Uterus (tissue), 2 donors: Measurements from ENCODE around the gene CLUH.

Source experiments
- POLR2A ChIP-seq, 2 donors: fragments of 450-650 bp; IDR thresholded peaks; one replicate each; pipeline ENCODE4 v1.6.1; 2016; ENCODE audit warnings: antibody characterized with exemption in 2 of 2, mild to moderate bottlenecking in 1 of 2, moderate library complexity in 1 of 2
- TF ChIP-seq, protein P1 (sequence below), 4 experiments: fragments of 200-600 bp in 2 of 4; fragments of 450-650 bp in 2 of 4; sonication (generic) in 2 of 4; IDR thresholded peaks; one replicate each; pipeline ENCODE4 v1.5.1; 2016 to 2019; ENCODE audit warnings: antibody characterized with exemption in 4 of 4, mild to moderate bottlenecking in 2 of 4, moderate library complexity in 1 of 4

DNA sequence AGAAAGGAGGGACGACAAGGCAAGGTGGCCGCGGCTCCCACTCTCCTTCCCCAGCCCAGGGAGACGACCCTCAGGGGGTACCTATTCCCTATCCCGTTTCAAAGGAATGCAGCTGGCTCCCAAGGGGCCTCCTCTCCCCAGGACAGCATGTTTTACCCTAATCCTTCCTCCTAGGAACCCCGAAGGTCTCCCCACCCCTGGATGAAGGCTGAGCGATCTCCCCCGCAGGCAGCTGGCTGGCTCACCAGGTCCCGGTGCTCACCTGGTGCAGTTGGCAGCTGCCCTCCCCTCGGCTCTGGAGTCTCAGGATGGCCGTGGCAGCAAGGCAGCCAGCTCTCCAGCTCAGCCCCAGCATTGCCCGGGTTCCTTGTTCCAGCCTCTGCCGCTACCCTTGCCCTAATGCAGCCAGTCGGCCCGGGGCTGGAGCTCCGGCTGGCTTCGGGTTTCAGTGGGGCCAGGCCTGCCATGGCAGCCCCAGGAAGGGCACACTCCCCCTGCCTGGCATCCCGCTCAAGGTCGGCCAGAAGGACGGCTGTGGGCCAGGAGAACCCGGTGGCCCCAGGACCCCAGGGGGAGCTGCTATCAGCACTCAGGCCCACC lies 4.6 kb downstream of the CLUH start:
- TF ChIP-seq, protein P1, sequence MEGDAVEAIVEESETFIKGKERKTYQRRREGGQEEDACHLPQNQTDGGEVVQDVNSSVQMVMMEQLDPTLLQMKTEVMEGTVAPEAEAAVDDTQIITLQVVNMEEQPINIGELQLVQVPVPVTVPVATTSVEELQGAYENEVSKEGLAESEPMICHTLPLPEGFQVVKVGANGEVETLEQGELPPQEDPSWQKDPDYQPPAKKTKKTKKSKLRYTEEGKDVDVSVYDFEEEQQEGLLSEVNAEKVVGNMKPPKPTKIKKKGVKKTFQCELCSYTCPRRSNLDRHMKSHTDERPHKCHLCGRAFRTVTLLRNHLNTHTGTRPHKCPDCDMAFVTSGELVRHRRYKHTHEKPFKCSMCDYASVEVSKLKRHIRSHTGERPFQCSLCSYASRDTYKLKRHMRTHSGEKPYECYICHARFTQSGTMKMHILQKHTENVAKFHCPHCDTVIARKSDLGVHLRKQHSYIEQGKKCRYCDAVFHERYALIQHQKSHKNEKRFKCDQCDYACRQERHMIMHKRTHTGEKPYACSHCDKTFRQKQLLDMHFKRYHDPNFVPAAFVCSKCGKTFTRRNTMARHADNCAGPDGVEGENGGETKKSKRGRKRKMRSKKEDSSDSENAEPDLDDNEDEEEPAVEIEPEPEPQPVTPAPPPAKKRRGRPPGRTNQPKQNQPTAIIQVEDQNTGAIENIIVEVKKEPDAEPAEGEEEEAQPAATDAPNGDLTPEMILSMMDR (IDR thresholded peaks at IDR 0.05) = no peak
- TF ChIP-seq POLR2A (IDR thresholded peaks at IDR 0.05) = no peak
